ENCODE measurements around the gene MAPK1. TPM values are rescaled to one million over a fixed set of nuclear protein-coding genes. Genes with fewer than 3 reads are reported as not detected.
"Not testable (repeated sequence)": the region's sequence is repeated elsewhere in the genome, so short reads cannot be mapped to it uniquely, and the experiment has no call there.

The MAPK1 gene
- 124 TPM for total RNA-seq
- long read RNA-seq, full-length matches to known transcripts = 82 of 155 reads
- long read RNA-seq, partial matches to known transcripts = 7 of 155 reads
- long read RNA-seq, other reads (novel, unspliced or antisense) = 66 of 155 reads

DNA sequence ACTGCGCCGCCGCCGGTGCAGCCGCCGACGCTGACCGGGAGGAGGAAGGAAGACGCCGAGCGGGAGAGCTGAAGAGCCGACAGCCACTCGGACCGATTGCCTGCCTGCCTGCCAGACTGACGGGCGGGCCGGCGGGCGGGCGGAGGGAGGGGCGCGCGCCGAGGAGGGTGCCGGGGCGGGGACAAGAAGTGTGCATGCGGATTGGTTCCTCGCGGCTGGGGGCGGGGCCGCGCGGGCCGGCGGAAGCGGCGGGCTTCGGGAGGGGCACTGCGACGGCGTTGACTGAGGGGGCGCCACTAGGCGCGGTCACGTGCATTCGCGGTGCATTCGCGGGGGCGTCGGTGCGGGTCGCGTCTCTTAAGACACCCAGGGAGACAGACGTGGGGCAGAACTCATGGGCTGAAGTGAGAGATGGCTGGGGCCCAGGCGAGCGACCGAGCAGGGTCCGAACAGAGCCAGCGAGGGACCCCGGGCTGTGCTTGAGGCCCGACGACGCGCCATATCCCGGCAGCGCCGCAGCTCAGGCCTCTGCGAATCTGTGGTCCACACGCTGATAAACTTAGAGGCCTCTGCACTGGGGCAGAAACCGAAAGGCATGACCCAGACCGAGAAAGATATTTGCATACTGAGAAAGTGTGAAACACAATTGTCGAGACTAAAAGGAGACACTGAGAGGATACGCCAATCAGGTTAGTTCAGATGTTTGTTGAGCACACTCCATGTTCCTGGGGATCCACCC is at the start of gene MAPK1:
TSS of gene MAPK1 (minus strand) at position 118 of the 739 bp plus-strand sequence. CDS start 205 bp downstream, outside the sequence.
- intact Hi-C loops (cut with DNase I) = loop anchor here (5.0 kb wide), 4 partner anchors 70 to 130 kb away; partner anchors contain the start of gene YPEL1
- DNase-seq (ENCODE audit: low spot score) = peak; percentile 98

DNA sequence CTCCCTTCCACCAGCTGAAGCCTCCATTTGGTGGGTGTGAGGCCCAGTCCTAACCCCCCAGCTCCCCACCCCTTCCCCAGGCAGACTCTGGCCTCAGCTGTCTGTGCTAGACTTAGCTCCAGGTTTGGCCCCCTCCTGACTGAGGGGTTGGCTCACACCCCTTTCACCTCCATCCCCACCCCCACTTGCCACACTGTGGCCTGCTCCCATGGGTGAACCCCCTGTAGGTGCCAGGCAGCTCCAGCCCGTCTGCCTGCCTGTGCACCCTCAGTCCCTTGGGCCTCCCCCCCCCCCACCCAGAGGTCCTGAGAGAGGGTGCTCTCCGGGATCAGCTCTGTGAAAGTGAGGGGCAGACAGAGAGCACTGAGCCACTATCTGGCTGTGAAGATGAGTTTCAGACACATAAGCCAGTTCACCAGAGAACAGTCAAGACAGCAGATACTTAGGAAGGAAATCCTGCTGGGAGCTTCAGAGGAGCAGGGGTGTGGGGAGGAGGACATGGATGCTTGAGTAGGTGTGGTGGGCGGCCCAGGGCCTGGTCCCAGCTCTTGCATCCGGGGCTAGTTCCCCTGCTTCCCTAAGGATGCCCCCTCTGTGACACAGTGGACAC is 49.0 kb upstream of the MAPK1 start:
- intact Hi-C loops (cut with DNase I) = loop anchor here (5.0 kb wide), 1 partner anchor 119 kb away; no protein-coding TSS in a partner anchor
- DNase-seq (ENCODE audit: low spot score) = no peak

DNA sequence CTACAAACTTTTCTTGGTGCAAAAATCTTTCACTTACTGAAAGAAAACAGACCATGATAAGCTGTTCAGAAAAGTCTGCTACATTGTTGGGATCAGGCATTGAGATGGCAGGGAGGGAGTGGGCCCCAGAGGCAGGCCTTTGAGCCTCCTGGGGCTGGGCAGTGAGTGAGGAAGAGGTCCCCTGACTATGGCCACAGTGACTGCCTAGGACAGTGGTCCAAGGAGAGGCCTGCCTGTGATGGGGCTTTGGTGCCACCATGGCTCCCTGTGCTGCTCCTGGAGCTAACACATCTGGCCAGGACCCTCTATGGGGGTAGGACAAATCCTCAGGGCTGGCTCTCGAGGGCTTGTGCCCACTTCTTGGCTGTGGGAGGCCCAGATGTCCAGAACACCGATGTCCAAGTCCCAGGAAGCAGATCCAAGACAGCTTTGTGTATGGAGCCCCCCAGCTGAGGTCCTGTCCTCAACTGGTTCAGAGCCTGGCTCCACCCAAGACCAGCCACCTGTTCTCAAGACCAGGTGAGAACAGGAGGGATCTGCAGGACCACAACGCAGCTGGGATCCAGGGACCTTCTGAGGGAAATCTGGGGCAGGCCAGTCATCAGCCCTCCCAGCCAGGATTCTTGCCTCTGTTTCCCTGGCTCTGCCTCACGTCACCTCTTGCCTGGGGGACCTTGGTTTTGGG is 48.3 kb upstream of the MAPK1 start:
- no peak for DNase-seq (ENCODE audit: low spot score)
- intact Hi-C loops (cut with DNase I) = loop anchor here (5.0 kb wide), 1 partner anchor 118 kb away; no protein-coding TSS in a partner anchor

DNA sequence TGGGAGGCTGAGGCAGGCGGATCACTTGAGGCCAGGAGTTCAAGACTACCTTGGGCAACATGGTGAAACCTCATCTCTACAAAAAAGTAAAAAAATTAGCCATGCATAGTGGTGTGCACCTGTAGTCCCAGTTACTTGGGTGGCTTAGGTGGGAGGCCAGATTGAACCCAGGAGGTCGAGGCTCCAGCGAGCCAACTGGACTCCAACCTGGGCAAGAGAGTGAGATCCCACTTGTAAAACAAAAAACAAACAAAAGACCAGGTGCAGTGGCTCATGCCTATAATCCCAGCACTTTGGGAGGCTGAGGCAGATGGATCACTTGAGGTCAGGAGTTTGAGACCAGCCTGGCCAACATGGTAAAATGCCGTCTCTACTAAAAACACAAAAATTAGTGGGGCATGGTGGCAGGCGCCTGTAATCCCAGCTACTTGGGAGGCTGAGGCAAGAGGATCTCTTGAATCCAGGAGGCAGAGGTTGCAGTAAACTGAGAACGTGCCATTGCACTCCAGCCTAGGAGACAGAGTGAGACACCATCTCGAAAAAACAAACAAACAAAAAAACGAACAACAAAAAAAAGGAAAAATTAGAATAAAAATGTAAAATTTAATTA is 46.7 kb upstream of the MAPK1 start:
- DNase-seq (ENCODE audit: low spot score); intact Hi-C loops (cut with DNase I): not testable (repeated sequence)

DNA sequence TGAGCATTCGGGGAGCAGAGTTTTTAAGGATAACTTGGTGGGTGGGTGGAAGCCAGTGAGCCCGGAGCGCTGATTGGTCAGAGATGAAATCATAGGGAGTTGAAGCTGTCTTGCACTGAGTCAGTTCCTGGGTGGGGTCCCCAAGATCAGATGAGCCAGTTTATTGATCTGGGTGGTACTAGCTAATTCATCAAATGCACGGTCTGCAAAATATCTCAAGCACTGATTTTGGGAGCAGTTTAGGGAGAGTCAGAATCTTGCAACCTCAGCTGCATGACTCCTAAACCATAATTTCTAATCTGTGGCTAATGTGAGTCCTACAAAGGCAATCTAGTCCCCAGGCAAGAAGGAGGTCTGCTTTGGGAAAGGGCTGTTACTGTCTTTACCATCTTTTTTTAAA is 42.9 kb upstream of the MAPK1 start:
- intact Hi-C loops (cut with DNase I) = not testable (repeated sequence)
- peak; percentile 14 for DNase-seq (ENCODE audit: low spot score)

DNA sequence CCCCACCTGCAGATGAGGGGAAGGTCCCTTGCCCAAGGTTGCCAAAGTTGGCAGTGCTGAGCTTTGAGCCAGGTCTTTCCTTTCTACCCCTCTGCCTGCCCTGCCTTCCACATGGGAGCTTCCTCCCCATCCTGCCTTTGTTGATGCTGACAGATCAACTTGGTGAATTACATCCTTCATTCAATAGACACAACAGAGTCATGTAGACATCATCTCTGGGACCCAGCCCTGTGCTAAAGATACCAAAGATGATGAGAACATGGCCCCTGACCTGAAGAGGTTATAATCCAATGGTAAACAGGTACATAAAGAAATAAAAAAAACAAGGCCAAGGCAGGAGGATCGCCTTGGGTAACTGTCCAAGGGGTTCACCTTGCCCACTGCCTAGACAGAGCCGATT is 42.4 kb upstream of the MAPK1 start:
- DNase-seq (ENCODE audit: low spot score) = no peak
- intact Hi-C loops (cut with DNase I) = no loop called here

DNA sequence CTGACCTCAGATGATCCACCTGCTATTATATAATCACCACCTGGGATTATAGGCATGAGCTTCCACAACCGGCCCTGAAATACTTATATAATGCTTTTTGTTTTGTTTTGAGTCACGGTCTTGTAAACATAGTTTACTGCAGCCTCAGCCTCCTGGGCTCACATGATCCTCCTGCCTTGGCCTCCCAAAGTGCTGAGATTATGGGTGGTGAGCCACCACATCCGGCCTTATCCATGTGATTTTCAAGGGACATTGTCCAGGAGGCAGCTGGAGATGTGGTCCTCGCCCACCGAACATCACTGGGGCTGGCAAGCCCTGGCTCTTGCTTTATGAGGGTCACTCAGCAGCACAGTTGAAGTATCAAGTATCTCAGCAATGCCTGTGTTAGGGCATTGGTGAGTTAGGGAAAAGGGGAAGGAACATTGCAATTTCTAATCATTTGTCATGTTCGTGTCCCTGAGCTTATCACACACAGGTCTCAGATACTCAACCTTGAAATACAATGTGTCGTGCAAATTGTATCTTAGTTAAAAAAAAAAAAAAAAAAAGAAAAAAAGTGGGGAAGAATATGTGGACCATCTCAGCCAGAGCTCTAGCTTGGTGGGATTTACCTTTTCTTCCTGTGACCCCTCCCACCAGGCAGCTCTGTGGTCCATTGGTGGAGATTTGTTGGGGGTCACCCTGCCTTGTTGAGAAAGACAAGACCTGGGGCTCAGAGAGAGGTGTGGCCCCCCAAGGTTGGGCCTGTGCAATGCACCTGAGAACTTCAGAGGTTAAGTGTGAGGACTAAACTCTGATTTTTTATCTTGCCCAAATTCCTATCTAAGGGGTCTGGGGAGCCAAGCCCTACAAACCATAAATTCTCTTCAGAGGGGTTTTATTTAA is 40.4 kb upstream of the MAPK1 start:
- intact Hi-C loops (cut with DNase I) = no loop called here
- DNase-seq (ENCODE audit: low spot score) = peak; percentile 51

DNA sequence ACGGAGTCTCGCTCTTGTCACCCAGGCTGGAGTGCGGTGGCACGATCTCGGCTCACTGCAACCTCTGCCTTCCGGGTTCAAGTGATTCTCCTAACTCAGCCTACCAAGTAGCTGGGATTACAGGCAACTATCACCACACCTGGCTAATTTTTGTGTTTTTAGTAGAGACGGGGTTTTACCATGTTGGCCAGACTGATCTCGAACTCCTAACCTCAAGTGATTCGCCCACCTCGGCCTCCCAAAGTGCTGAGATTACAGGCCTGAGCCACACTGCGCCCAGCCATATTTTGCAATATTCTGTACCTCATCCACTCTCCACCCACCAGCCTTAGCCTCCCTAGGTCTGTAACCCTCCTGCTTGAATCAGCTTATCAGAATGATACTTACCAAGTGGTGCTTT is 37.8 kb upstream of the MAPK1 start:
- DNase-seq (ENCODE audit: low spot score) = not testable (repeated sequence)

DNA sequence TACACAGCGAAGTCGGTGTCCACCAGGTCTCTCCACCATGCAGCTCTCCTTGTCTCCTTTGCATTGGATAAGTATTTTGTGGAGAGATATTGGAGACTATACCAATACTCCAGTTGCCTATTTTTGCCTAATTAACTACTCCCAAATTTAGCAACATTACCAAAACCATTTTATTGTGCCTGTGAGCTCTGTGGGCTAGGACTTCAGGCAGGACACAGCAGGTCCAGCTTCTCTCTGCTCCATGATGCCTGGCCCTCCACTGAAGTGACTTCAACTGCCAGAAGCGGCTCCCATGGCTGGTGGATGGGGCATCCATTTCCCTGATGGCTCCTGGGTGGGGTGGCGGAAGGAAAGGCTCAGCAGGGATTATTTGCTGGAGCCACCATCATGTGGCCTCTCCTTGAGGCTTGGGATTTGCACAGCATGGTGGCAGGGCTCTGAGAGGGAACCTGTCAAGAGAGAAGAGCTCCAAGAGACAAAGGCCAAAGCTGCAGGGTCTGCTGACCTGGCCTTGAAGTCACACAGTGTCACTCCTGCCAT is 36.9 kb upstream of the MAPK1 start:
- no peak for DNase-seq (ENCODE audit: low spot score)
- intact Hi-C loops (cut with DNase I) = no loop called here

More for the DNA sequence above, 37.8 kb upstream of the MAPK1 start:
- intact Hi-C loops (cut with DNase I) = not testable (repeated sequence)

DNA sequence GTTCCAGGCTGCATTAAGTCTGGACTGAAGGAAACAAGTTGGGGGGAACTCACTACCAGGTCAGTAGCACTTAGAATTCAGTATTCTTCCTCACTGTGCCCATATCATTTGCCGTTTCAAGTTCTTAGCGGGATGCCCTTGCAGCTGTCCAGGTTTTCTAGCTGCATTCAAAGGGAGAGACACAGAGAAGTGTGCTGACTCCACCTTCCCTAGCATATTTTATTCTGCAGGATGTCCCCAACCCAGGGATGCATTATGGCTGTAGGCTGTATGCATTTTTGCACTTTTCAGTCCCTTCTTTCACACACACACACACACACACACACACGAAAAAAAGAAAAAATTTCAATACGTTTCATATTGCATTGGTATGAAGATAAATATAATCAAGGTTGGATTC is 35.8 kb upstream of the MAPK1 start:
- no peak for DNase-seq (ENCODE audit: low spot score)
- intact Hi-C loops (cut with DNase I) = no loop called here

DNA sequence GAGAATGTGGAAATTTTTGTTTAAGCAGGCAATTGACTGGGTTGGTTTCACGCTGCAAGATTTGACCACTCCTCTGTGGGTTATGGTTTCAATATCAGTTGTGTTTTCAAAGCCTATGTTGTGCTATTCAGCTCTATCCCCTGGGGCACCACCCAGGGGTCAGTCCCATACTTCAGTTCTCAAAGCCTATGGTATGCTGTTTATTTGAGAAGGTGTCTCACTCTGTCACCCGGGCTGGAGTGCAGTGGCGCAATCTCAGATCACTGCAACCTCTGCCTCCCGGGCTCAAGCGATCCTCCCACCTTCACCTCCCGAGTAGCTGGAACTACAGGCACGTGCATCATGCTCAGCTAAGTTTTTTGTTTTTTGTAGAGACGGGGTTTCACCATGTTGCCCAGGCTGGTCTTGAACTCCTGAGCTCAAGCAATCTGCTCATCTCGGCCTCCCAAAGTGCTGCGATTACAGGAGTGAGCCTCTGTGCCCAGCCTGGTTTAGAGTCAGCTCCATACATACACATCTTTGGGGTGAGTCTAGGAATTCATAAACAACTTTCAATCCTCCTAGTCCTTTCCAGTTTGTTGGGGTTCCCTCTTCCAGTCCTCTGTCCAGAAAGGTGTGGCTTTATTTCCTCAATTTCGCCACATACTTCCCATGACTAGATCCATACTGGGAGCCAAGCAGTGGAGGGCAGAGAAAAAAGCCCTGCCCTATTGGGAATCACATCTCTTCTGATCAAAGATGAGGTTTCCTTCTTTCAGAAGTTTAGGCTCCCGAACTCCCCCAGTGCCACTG is 35.0 kb upstream of the MAPK1 start:
- no peak for DNase-seq (ENCODE audit: low spot score)
- intact Hi-C loops (cut with DNase I) = no loop called here

DNA sequence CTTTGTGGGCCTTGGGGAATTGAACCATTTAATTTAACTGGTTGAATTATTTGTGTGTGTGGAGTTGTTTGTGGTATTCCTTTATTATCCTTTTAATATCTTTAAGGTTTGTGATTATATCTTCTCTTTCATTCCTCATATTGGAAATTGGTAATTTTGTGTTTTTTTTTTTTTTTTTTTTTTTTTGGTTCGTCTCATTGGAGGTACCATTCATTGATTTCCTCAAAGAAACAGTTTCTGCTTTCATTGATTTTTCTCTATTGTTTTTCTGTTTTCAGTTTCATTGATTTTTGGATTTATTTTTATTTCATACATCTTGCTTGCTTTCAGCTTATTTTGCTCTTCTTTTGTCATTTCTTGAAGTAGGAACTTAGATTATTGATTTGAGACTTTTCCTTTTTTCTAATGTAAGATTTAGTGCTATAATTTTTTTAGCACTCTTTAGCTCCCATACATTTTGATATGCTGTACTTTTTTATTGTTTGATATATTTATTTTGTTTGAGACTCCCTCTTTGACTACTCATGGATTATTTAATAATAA is 31.0 kb upstream of the MAPK1 start:
- intact Hi-C loops (cut with DNase I) = no loop called here
- DNase-seq (ENCODE audit: low spot score) = no peak

DNA sequence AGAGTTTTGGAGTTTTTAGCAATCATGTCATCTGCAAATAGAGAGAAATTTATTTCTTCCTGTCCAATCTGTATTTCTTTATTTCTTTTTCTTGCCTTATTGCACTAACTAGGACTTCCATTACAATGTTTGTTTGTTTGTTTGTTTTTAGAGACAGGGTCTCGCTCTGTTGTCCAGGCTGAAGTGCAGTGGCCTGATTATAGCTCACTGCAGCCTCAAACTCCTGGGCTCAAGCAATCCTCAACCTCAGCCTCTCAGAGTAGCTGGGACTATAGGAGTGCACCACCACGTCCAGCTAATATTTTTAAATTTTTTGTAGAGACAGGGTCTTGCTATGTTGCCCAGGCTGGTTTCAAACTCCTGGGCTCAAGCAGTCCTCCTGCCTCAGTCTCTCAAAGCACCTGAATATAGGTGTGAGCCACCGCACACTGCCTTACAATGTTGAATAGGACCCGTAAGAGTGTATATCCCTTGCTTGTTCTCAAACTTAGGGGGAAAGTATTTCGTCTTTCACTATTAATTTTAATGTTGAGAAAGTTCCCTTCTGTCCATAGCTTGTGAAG is 29.6 kb upstream of the MAPK1 start:
- DNase-seq (ENCODE audit: low spot score) = no peak
- intact Hi-C loops (cut with DNase I) = no loop called here

DNA sequence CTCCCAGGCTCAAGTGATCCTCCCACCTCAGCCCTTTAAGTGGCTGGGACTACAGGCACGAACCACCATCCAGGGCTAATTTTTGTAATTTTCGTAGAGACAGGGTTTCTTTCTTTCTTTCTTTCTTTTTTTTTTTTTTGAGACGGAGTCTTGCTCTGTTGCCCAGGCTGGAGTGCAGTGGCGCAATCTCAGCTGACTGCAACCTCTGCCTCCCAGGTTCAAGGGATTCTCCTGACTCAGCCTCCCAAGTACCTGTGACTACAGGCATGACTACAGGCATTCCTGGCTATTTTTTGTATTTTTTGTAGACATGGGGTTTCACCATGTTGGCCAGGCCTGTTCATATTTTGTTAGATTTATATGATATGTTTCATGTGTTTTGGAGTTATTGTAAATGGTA is 28.8 kb upstream of the MAPK1 start:
- DNase-seq (ENCODE audit: low spot score); intact Hi-C loops (cut with DNase I): not testable (repeated sequence)

DNA sequence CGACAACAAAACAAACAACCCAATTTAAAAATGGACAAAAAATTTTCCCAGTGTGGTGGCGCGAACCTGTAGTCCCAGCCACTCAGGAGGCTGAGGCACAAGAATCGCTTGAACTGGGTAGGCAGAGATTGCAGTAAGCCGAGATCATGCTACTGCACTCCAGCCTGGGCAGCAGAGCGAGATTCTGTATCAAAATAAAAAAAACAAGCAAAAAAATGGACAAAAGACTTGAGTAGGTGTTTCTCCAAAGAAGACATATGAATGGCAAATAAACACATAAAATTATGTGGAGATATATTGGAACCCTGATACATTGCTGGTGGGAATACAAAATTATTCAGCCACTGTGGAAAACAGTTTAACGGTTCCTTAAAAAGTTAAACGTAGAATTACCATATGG is 27.4 kb upstream of the MAPK1 start:
- DNase-seq (ENCODE audit: low spot score) = no peak
- intact Hi-C loops (cut with DNase I) = no loop called here

DNA sequence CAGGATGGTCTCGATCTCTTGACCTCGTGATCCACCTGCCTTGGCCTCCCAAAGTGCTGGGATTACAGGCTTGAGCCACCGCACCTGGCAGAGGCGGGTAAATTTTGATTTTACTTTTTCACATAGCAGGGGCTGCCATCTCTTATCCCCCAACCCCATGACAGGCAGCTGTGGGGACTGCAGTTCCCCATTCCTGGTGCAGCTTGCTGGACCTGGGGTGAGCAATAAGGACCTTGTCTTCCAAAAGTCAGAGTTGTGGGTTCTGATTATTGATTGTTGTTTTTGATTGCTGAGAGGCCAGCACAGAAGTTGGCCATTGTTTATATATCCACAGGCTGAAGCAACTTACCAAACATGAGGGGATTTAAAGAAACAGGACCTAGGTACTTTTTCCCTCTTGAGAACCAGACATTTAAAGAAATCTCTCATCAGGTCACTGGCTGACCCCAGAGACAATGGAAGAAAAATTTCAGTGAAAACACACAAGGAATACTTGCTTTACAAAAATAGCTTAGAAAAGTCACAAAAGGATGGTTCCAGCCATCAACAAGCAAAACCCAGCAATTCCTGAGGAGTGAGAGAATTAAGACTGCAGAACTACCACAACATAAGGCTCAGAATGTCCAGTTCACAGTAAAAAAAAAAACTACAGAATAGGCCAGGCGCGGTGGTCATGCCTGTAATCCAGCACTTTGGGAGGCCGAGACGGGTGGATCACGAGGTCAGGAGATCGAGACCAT is 22.0 kb upstream of the MAPK1 start:
- intact Hi-C loops (cut with DNase I) = no loop called here
- DNase-seq (ENCODE audit: low spot score) = no peak

DNA sequence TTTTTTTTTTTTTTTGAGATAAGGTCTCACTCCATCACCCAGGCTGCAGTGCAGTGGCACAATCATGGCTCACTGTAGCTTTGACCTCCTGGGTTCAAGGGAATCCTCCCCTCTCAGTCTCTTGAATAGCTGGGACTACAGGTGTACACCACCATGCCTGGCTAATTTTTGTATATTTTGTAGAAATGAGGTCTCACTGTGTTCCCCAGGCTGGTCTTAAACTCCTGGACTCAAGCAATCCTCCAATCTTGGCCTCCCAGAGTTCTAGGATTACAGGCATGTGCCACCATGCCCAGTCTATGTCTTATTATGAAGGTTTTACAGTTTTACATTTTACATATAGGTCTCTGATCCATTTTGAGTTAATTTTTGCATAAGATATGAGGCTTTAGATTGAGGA is 20.4 kb upstream of the MAPK1 start:
- intact Hi-C loops (cut with DNase I) = no loop called here
- DNase-seq (ENCODE audit: low spot score) = no peak
